IMR-90 (cell line): ENCODE results near the gene RASSF9. TPM values are rescaled to one million over a fixed set of nuclear protein-coding genes. Genes with fewer than 3 reads are reported as not detected.

Experiments used
- ATAC-seq: fragments of 200-7000 bp; cut with Tn5 transposase; 2 replicates; pipeline ENCODE4 v1.9.1; 2020; ENCODE audit warnings: low read depth, mild to moderate bottlenecking, moderate library complexity
- BruUV-seq: library from RNA; stranded (reverse); fragments of 400-500 nt; replicated peaks from 2 replicates; lab custom pipeline; 2021; lab: Mats Ljungman, UMichigan
- CTCF ChIA-PET: fragments of 300-600 bp; formaldehyde crosslinking; extraction: SDS; loops from one replicate; lab custom pipeline; 2021; ENCODE audit warnings: antibody characterized with exemption; lab: Yijun Ruan, JAX
- POLR2A ChIA-PET: fragments of 300-600 bp; sonication (Branson Sonifier 250); formaldehyde crosslinking; loops from one replicate; lab custom pipeline; 2022; ENCODE audit warnings: antibody characterized with exemption; ENCODE audit not compliant: unreplicated experiment; lab: Charles Lee
- DNase-seq: peaks from one replicate; pipeline ENCODE4 v3.0.0; 2013
- H2AFZ ChIP-seq: replicated peaks from 2 replicates; pipeline ENCODE3; 2013; ENCODE audit warnings: low read length, mild to moderate bottlenecking; ENCODE audit not compliant: poor library complexity
- H2AK5ac ChIP-seq: 2 replicates; pipeline ENCODE4 v1.6.1; 2013; ENCODE audit warnings: low read depth, low read length, inconsistent platforms
- H2AK9ac ChIP-seq: replicated peaks from 2 replicates; pipeline ENCODE3; 2013; ENCODE audit warnings: mild to moderate bottlenecking, low read depth, low read length, moderate library complexity; ENCODE audit not compliant: poor library complexity
- H2BK120ac ChIP-seq: 2 replicates; pipeline ENCODE4 v1.6.1; 2013; ENCODE audit warnings: low read depth, low read length, inconsistent platforms
- H2BK15ac ChIP-seq: 3 replicates; pipeline ENCODE4 v1.6.1; 2013; ENCODE audit warnings: low read depth, low read length, inconsistent platforms
- H2BK20ac ChIP-seq: 2 replicates; pipeline ENCODE4 v1.6.1; 2013; ENCODE audit warnings: low read depth, mild to moderate bottlenecking, inconsistent platforms, low read length, moderate library complexity
- H2BK5ac ChIP-seq: 2 replicates; pipeline ENCODE4 v1.6.1; 2013; ENCODE audit warnings: mild to moderate bottlenecking, low read depth, low read length, inconsistent platforms; ENCODE audit not compliant: poor library complexity, severe bottlenecking
- H3K14ac ChIP-seq: replicated peaks from 2 replicates; pipeline ENCODE4 v1.6.1; 2013; ENCODE audit warnings: low read depth, low read length, inconsistent platforms
- H3K18ac ChIP-seq: 2 replicates; pipeline ENCODE4 v1.6.1; 2013; ENCODE audit warnings: low read depth, low read length, control low read depth
- H3K23ac ChIP-seq: 2 replicates; pipeline ENCODE4 v1.6.1; 2013; ENCODE audit warnings: low read depth, low read length, inconsistent platforms
- H3K27ac ChIP-seq: 2 replicates; pipeline ENCODE4 v1.5.1; 2013; ENCODE audit warnings: mild to moderate bottlenecking, control low read depth, low read length; ENCODE audit not compliant: insufficient read depth
- H3K27me3 ChIP-seq: 2 replicates; pipeline ENCODE4 v1.6.1; 2013; ENCODE audit warnings: low read length; ENCODE audit not compliant: control insufficient read depth, insufficient read depth
- H3K36me3 ChIP-seq: 2 replicates; pipeline ENCODE4 v1.6.1; 2013; ENCODE audit warnings: low read length, mixed read lengths; ENCODE audit not compliant: control insufficient read depth, insufficient read depth
- H3K4ac ChIP-seq: 2 replicates; pipeline ENCODE4 v1.6.1; 2013; ENCODE audit warnings: low read depth, low read length, inconsistent platforms
- H3K4me1 ChIP-seq: 2 replicates; pipeline ENCODE4 v1.6.1; 2013; ENCODE audit warnings: low read length, mixed read lengths; ENCODE audit not compliant: control insufficient read depth, insufficient read depth
- H3K4me2 ChIP-seq: 2 replicates; pipeline ENCODE4 v1.6.1; 2013; ENCODE audit warnings: low read depth, mild to moderate bottlenecking, control low read depth, low read length, moderate library complexity
- H3K4me3 ChIP-seq: 2 replicates; pipeline ENCODE4 v1.5.1; 2013; ENCODE audit warnings: low read depth, mild to moderate bottlenecking, control low read depth, low read length, moderate library complexity; ENCODE audit not compliant: insufficient read depth
- H3K56ac ChIP-seq: 2 replicates; pipeline ENCODE4 v1.6.1; 2013; ENCODE audit warnings: low read length, inconsistent platforms; ENCODE audit not compliant: insufficient read depth; ENCODE audit errors: extremely low read depth
- H3K79me1 ChIP-seq, 2 experiments: 2 replicates each; pipeline ENCODE4 v1.6.1; 2013; ENCODE audit warnings: low read length in 2 of 2, inconsistent platforms in 1 of 2, low read depth in 1 of 2
- H3K9ac ChIP-seq: 2 replicates; pipeline ENCODE4 v1.6.1; 2013; ENCODE audit warnings: low read depth, low read length, control low read depth
- H3K9me1 ChIP-seq: 2 replicates; pipeline ENCODE4 v1.6.1; 2013; ENCODE audit warnings: low read length, inconsistent platforms; ENCODE audit not compliant: insufficient read depth
- H3K9me3 ChIP-seq: 2 replicates; pipeline ENCODE4 v1.6.1; 2013; ENCODE audit warnings: low read length; ENCODE audit not compliant: control insufficient read depth, insufficient read depth
- H4K20me1 ChIP-seq: 2 replicates; pipeline ENCODE4 v1.6.1; 2013; ENCODE audit warnings: low read length, inconsistent platforms; ENCODE audit not compliant: insufficient read depth
- H4K5ac ChIP-seq: 2 replicates; pipeline ENCODE4 v1.6.1; 2013; ENCODE audit warnings: mild to moderate bottlenecking, low read depth, low read length, control low read depth
- H4K8ac ChIP-seq, 2 experiments: 2 replicates each; pipeline ENCODE4 v1.6.1; 2013; ENCODE audit warnings: low read depth in 2 of 2, low read length in 2 of 2, control low read depth in 1 of 2, inconsistent platforms in 1 of 2
- H4K91ac ChIP-seq: 2 replicates; pipeline ENCODE4 v1.6.1; 2013; ENCODE audit warnings: low read depth, low read length, inconsistent platforms; ENCODE audit not compliant: insufficient read depth
- CEBPB ChIP-seq: IDR thresholded peaks from 2 replicates; pipeline ENCODE4 v1.6.1; 2012; ENCODE audit warnings: low read depth, low read length, improper control_type of control experiment
- CHD1 ChIP-seq: IDR thresholded peaks from 2 replicates; pipeline ENCODE4 v1.6.1; 2012; ENCODE audit warnings: low read depth, low read length, improper control_type of control experiment
- FOS ChIP-seq: fragments of 150-350 bp; IDR thresholded peaks from 2 replicates; pipeline ENCODE4 v1.6.1; 2016; ENCODE audit warnings: low read depth, low read length
- MXI1 ChIP-seq: IDR thresholded peaks from 2 replicates; pipeline ENCODE4 v1.6.1; 2012; ENCODE audit warnings: low read depth, mild to moderate bottlenecking, low read length, moderate library complexity, borderline replicate concordance
- USF2 ChIP-seq: fragments of 150-350 bp; IDR thresholded peaks from 2 replicates; pipeline ENCODE4 v1.6.1; 2017; ENCODE audit warnings: mild to moderate bottlenecking, antibody characterized with exemption, low read length, low read depth
- WGBS, 2 experiments: methylation state at CpG; one replicate each; pipeline versions ENCODE4 v1.1.5 to v1.1.7; 2013; ENCODE audit warnings: missing lambda C conversion rate in 2 of 2; ENCODE audit not compliant: insufficient read length in 1 of 2; ENCODE audit errors: extremely low coverage in 2 of 2; 5-methylcytosine and 5-hydroxymethylcytosine counted together
- dilution Hi-C: fragments of 300-500 bp; cut with HindIII; formaldehyde crosslinking; loops from one replicate; pipeline ENCODE4 v1.14.3; 2018; ENCODE audit warnings: low sequenced_read_pairs; ENCODE audit not compliant: unreplicated experiment
- in situ Hi-C: fragments of 300-500 bp; cut with MboI; formaldehyde crosslinking; loops from 3 replicates; pipeline ENCODE4 v1.14.3; 2019; ENCODE audit warnings: low sequenced_read_pairs, inconsistent platforms, mixed read lengths
- intact Hi-C: fragments of 100-400 bp; cut with micrococcal nuclease; formaldehyde crosslinking; loops from 2 replicates; pipeline ENCODE4 v1.10.0; 2022
- polyA plus RNA-seq, 3 experiments: library from polyadenylated mRNA; depleted of rRNA; stranded (reverse); fragments of >200 nt; gene quantifications; 2 replicates each; pipeline ENCODE4 v1.2.3, GENCODE V29; 2012; ENCODE audit warnings: low replicate concordance in 1 of 3
- total RNA-seq: library from RNA; depleted of rRNA; stranded (reverse); fragments of >200 nt; gene quantifications from 2 replicates; pipeline ENCODE4 v1.2.3, GENCODE V29; 2012

The RASSF9 gene
- total and polyA plus RNA-seq, 2 of the 4 experiments (the other 2 are of a cell fraction) = 0.09 to 0.18 TPM

DNA sequence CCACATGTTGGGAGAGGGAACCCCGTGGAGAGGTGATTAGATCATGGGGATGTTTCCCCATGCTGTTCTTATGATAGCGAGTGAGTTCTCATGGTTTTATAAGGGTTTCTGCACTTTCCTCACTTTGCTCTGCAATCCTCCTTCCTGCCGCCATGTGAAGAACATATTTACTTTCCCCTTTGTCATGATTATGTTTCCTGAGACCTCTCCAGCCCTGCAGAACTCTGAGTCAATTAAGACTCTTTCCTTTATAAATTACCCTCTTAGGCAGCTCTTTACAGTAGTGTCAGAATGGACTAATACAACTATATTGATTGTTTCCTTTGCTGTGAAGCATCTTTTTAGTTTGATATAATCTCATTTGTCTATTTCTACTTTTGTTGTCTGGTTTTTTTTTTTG is 13.1 kb upstream of the RASSF9 start:
- Histone ChIP-seq H3K23ac (no peak overlapping the region), H3K4me3 (no peak overlapping the region), H3K27me3 (no peaks in the 10 kb centered on the region), H3K56ac (no peak overlapping the region), H4K8ac (no peak overlapping the region), H3K36me3 (no peaks in the 10 kb centered on the region), H3K27ac (no peak overlapping the region), H2BK120ac (no peak overlapping the region), H3K4me2 (no peak overlapping the region), H3K9me3 (no peaks in the 10 kb centered on the region), H2BK15ac (no peak overlapping the region), H2BK20ac (no peak overlapping the region), H3K4ac (no peak overlapping the region), H2AFZ (no peak overlapping the region), H2AK9ac (no peak overlapping the region), H3K14ac (no peak overlapping the region), H4K91ac (no peak overlapping the region), H3K18ac (no peak overlapping the region), H2AK5ac (no peak overlapping the region), H3K4me1 (no peaks in the 10 kb centered on the region), H3K79me1 (no peaks in the 10 kb centered on the region), H3K9me1 (no peaks in the 10 kb centered on the region), H4K5ac (no peak overlapping the region), H2BK5ac (no peak overlapping the region), H3K9ac (no peak overlapping the region), H4K20me1 (no peaks in the 10 kb centered on the region)
- no CpG with 5 or more reads among the region's 3 CpGs for WGBS, 2 experiments
- DNase-seq (no peak), ATAC-seq (no peak)
- in situ Hi-C loops = no loop called here
- dilution Hi-C loops = no loop called here
- TF ChIP-seq MXI1 (no peak), CHD1 (no peak), FOS (no peak), USF2 (no peak), CEBPB (no peak)
- no TSS peak for BruUV-seq
- intact Hi-C loops = no loop called here
- ChIA-PET POLR2A (interaction anchor here (0.7 kb wide), 1 partner anchor 33 kb away, joined by 6 read pairs; no protein-coding TSS in a partner anchor), CTCF (interaction anchor here (0.6 kb wide), 1 partner anchor 360 kb away, joined by 3 read pairs; no protein-coding TSS in a partner anchor)
